Mesenchymal stem cell (in vitro differentiated cells and primary cell): ENCODE measurements around the gene IL1RAPL2.

Experiments used
- DNase-seq: peaks from one replicate; pipeline ENCODE4 v3.0.0-alpha.2; 2013
- H2AFZ ChIP-seq: one replicate; pipeline ENCODE4 v1.6.1; 2013; ENCODE audit warnings: low read depth, mild to moderate bottlenecking, control low read depth, inconsistent platforms, low read length, moderate library complexity
- H2AK5ac ChIP-seq: 2 replicates; pipeline ENCODE4 v1.6.1; 2013; ENCODE audit warnings: low read length, moderate library complexity, mild to moderate bottlenecking, inconsistent platforms; ENCODE audit not compliant: severe bottlenecking
- H2BK120ac ChIP-seq: one replicate; pipeline ENCODE4 v1.6.1; 2013; ENCODE audit warnings: low read depth, mild to moderate bottlenecking, inconsistent platforms, low read length, moderate library complexity
- H2BK12ac ChIP-seq, 2 experiments: one replicate each; pipeline ENCODE4 v1.6.1; 2013; ENCODE audit warnings: inconsistent platforms in 2 of 2, low read length in 2 of 2, mild to moderate bottlenecking in 2 of 2, moderate library complexity in 2 of 2, control low read depth in 1 of 2
- H2BK15ac ChIP-seq: one replicate; pipeline ENCODE4 v1.6.1; 2013; ENCODE audit warnings: mild to moderate bottlenecking, low read depth, inconsistent platforms; ENCODE audit not compliant: poor library complexity, severe bottlenecking
- H2BK5ac ChIP-seq: 2 replicates; pipeline ENCODE4 v1.6.1; 2013; ENCODE audit warnings: low read depth, mild to moderate bottlenecking, low read length, control low read depth, inconsistent platforms; ENCODE audit not compliant: poor library complexity, severe bottlenecking
- H3K14ac ChIP-seq, 2 experiments: one replicate each; pipeline ENCODE4 v1.6.1; 2013; ENCODE audit warnings: inconsistent platforms in 2 of 2, low read length in 2 of 2, control low read depth in 1 of 2, mild to moderate bottlenecking in 1 of 2, moderate library complexity in 1 of 2
- H3K18ac ChIP-seq, 2 experiments: one replicate each; pipeline ENCODE4 v1.6.1; 2013; ENCODE audit warnings: inconsistent platforms in 2 of 2, low read length in 2 of 2, control low read depth in 1 of 2, low read depth in 1 of 2, mild to moderate bottlenecking in 1 of 2
- H3K23ac ChIP-seq, 2 experiments: one replicate each; pipeline ENCODE4 v1.6.1; 2013; ENCODE audit warnings: inconsistent platforms in 2 of 2, low read length in 2 of 2, mild to moderate bottlenecking in 2 of 2, moderate library complexity in 2 of 2, control low read depth in 1 of 2
- H3K27ac ChIP-seq: 2 replicates; pipeline ENCODE4 v1.5.1; 2013; ENCODE audit warnings: mild to moderate bottlenecking, moderate library complexity, low read length, control low read depth, inconsistent platforms; ENCODE audit not compliant: poor library complexity, severe bottlenecking
- H3K27me3 ChIP-seq, 2 experiments: 2 replicates each; pipeline versions ENCODE4 v1.6.1 to v1.7.0; 2013; ENCODE audit warnings: low read length in 2 of 2, mild to moderate bottlenecking in 2 of 2, moderate library complexity in 2 of 2, control low read depth in 1 of 2, inconsistent platforms in 1 of 2; ENCODE audit not compliant: control insufficient read depth in 1 of 2, insufficient read depth in 1 of 2
- H3K36me3 ChIP-seq, 2 experiments: 2 replicates each; pipeline versions ENCODE4 v1.6.1 to v1.7.0; 2013; ENCODE audit warnings: low read length in 2 of 2, control low read depth in 1 of 2, inconsistent platforms in 1 of 2, low read depth in 1 of 2, mild to moderate bottlenecking in 1 of 2; ENCODE audit not compliant: insufficient read depth in 2 of 2, control insufficient read depth in 1 of 2
- H3K4ac ChIP-seq, 2 experiments: one replicate each; pipeline ENCODE4 v1.6.1; 2013; ENCODE audit warnings: inconsistent platforms in 2 of 2, low read length in 2 of 2, mild to moderate bottlenecking in 2 of 2, moderate library complexity in 2 of 2, control low read depth in 1 of 2, low read depth in 1 of 2
- H3K4me1 ChIP-seq: 2 replicates; pipeline ENCODE4 v1.6.1; 2013; ENCODE audit warnings: low read depth, low read length, control low read depth; ENCODE audit not compliant: control insufficient read depth, insufficient read depth
- H3K4me2 ChIP-seq: 2 replicates; pipeline ENCODE4 v1.6.1; 2013; ENCODE audit warnings: low read length, mild to moderate bottlenecking, inconsistent platforms; ENCODE audit not compliant: poor library complexity, severe bottlenecking
- H3K4me3 ChIP-seq, 2 experiments: 2 replicates each; pipeline versions ENCODE4 v1.5.1 to v1.7.0; 2013; ENCODE audit warnings: low read length in 2 of 2, mild to moderate bottlenecking in 2 of 2, control low read depth in 1 of 2, low read depth in 1 of 2; ENCODE audit not compliant: insufficient read depth in 1 of 2
- H3K79me1 ChIP-seq: replicated peaks from 2 replicates; pipeline ENCODE4 v1.6.1; 2013; ENCODE audit warnings: mild to moderate bottlenecking, control low read depth, low read length, inconsistent platforms; ENCODE audit not compliant: poor library complexity, severe bottlenecking
- H3K9ac ChIP-seq: 2 replicates; pipeline ENCODE4 v1.7.0; 2013; ENCODE audit warnings: mild to moderate bottlenecking, low read length, moderate library complexity
- H3K9me3 ChIP-seq: 2 replicates; pipeline ENCODE4 v1.7.0; 2013; ENCODE audit warnings: mild to moderate bottlenecking, low read length; ENCODE audit not compliant: control insufficient read depth
- H4K8ac ChIP-seq: one replicate; pipeline ENCODE4 v1.6.1; 2013; ENCODE audit warnings: inconsistent platforms, mild to moderate bottlenecking, low read length, moderate library complexity
- H4K91ac ChIP-seq: one replicate; pipeline ENCODE4 v1.6.1; 2013; ENCODE audit warnings: mild to moderate bottlenecking, low read length, inconsistent platforms
- WGBS: methylation state at CpG from one replicate; pipeline ENCODE4 v1.1.7; 2013; ENCODE audit warnings: mixed read lengths; 5-methylcytosine and 5-hydroxymethylcytosine counted together

Gene IL1RAPL2

GRCh38 chrX:105241056-105241455, 675.1 kb downstream of the IL1RAPL2 start:
- no peak overlapping the region for H2BK5ac ChIP-seq
- H4K91ac ChIP-seq: no peak overlapping the region
- no peaks in the 10 kb centered on the region for H3K36me3 ChIP-seq
- no peak overlapping the region for H3K18ac ChIP-seq
- H2BK12ac ChIP-seq: no peak overlapping the region
- H3K4me2 ChIP-seq: no peak overlapping the region
- H3K4ac ChIP-seq: no peak overlapping the region
- H2BK120ac ChIP-seq: no peak overlapping the region
- H3K4me3 ChIP-seq: no peak overlapping the region
- H3K27me3 ChIP-seq: peaks cover 0 to 4% of the 10 kb centered on the region in 2 experiments
- H3K4me1 ChIP-seq: no peaks in the 10 kb centered on the region
- WGBS: no CpG with 5 or more reads among the region's 2 CpGs
- H2AFZ ChIP-seq: no peak overlapping the region
- DNase-seq: no peak
- no peaks in the 10 kb centered on the region for H3K9me3 ChIP-seq
- H3K23ac ChIP-seq: no peak overlapping the region
- H2BK15ac ChIP-seq: no peak overlapping the region
- H3K79me1 ChIP-seq: no peaks in the 10 kb centered on the region
- H3K14ac ChIP-seq: no peak overlapping the region
- no peak overlapping the region for H4K8ac ChIP-seq
- H3K27ac ChIP-seq: no peak overlapping the region
- H3K9ac ChIP-seq: no peak overlapping the region
- H2AK5ac ChIP-seq: no peak overlapping the region

GRCh38 chrX:105260291-105261043, 694.5 kb downstream of the IL1RAPL2 start:
- Histone ChIP-seq H3K4me2 (no peak overlapping the region), H2AK5ac (no peak overlapping the region), H3K79me1 (no peaks in the 10 kb centered on the region), H3K27me3 (peaks cover 0 to 41% of the 10 kb centered on the region in 2 experiments), H3K4ac (no peak overlapping the region), H4K91ac (no peak overlapping the region), H3K23ac (no peak overlapping the region), H3K4me3 (no peak overlapping the region), H2BK120ac (no peak overlapping the region), H3K14ac (no peak overlapping the region), H3K27ac (no peak overlapping the region), H3K36me3 (no peaks in the 10 kb centered on the region), H3K18ac (no peak overlapping the region), H2AFZ (no peak overlapping the region), H4K8ac (no peak overlapping the region), H3K4me1 (no peaks in the 10 kb centered on the region), H3K9ac (no peak overlapping the region), H2BK5ac (no peak overlapping the region), H2BK12ac (no peak overlapping the region), H2BK15ac (no peak overlapping the region), H3K9me3 (no peaks in the 10 kb centered on the region)
- 85% methylated on average over 8 of the region's 8 CpGs for WGBS
- no peak for DNase-seq

- Histone ChIP-seq H2BK12ac (no peak overlapping the region), H3K14ac (no peak overlapping the region), H3K4me3 (no peak overlapping the region), H4K91ac (no peak overlapping the region), H3K23ac (no peak overlapping the region), H2AFZ (no peak overlapping the region), H2AK5ac (no peak overlapping the region), H3K18ac (no peak overlapping the region), H2BK5ac (no peak overlapping the region), H4K8ac (no peak overlapping the region), H3K79me1 (no peaks in the 10 kb centered on the region), H3K4ac (no peak overlapping the region), H3K27me3 (peaks cover 0 to 43% of the 10 kb centered on the region in 2 experiments), H3K4me1 (no peaks in the 10 kb centered on the region), H2BK15ac (no peak overlapping the region), H3K36me3 (no peaks in the 10 kb centered on the region), H3K9me3 (no peaks in the 10 kb centered on the region), H3K27ac (no peak overlapping the region), H3K9ac (no peak overlapping the region), H3K4me2 (no peak overlapping the region), H2BK120ac (no peak overlapping the region)
- DNase-seq: no peak
- WGBS: 100% methylated on average over 1 of the region's 2 CpGs
These were observed 697.2 kb downstream of the IL1RAPL2 start for GRCh38 chrX:105263171-105263570.

- WGBS: 85% methylated on average over 1 of the region's 1 CpG
- H4K91ac ChIP-seq: no peak overlapping the region
- no peak for DNase-seq
- no peak overlapping the region for H3K9ac ChIP-seq
- peaks cover 0 to 41% of the 10 kb centered on the region in 2 experiments for H3K27me3 ChIP-seq
- no peaks in the 10 kb centered on the region for H3K36me3 ChIP-seq
- no peak overlapping the region for H2AFZ ChIP-seq
- no peaks in the 10 kb centered on the region for H3K79me1 ChIP-seq
- no peak overlapping the region for H4K8ac ChIP-seq
- no peak overlapping the region for H3K23ac ChIP-seq
- no peak overlapping the region for H3K4ac ChIP-seq
- no peak overlapping the region for H2BK5ac ChIP-seq
- H2BK120ac ChIP-seq: no peak overlapping the region
- H3K9me3 ChIP-seq: no peaks in the 10 kb centered on the region
- no peak overlapping the region for H2BK12ac ChIP-seq
- H3K4me3 ChIP-seq: no peak overlapping the region
- no peak overlapping the region for H2BK15ac ChIP-seq
- H2AK5ac ChIP-seq: no peak overlapping the region
- H3K4me1 ChIP-seq: no peaks in the 10 kb centered on the region
- H3K27ac ChIP-seq: no peak overlapping the region
- H3K14ac ChIP-seq: no peak overlapping the region
- no peak overlapping the region for H3K18ac ChIP-seq
- no peak overlapping the region for H3K4me2 ChIP-seq
These were observed 697.8 kb downstream of the IL1RAPL2 start for GRCh38 chrX:105263801-105264200.
